GM23338 (cell line): Measurements from ENCODE around the gene CASP3. TPM values are rescaled to one million over a fixed set of nuclear protein-coding genes. Genes with fewer than 3 reads are reported as not detected.

Experiments
- ATAC-seq: fragments of 200-7000 bp; cut with Tn5 transposase; 3 replicates; pipeline ENCODE4 v1.9.1; 2020
- DNase-seq: peaks from one replicate; pipeline ENCODE4 v3.0.0-alpha.2; 2015; ENCODE audit warnings: low spot score
- H2AFZ ChIP-seq: fragments of 200-600 bp; sonication (generic); 2 replicates; pipeline ENCODE4 v1.8.0; 2016; ENCODE audit warnings: antibody characterized with exemption, mild to moderate bottlenecking, moderate library complexity
- H3F3A ChIP-seq: fragments of 200-600 bp; sonication (generic); replicated peaks from 2 replicates; pipeline ENCODE4 v1.8.0; 2017; ENCODE audit warnings: antibody characterized with exemption, mixed run types, low read depth
- H3K27ac ChIP-seq: fragments of 200-600 bp; sonication (generic); 2 replicates; pipeline ENCODE4 v1.6.1; 2016; ENCODE audit warnings: low read depth
- H3K27me3 ChIP-seq: fragments of 200-600 bp; sonication (generic); 2 replicates; pipeline ENCODE4 v1.8.0; 2016; ENCODE audit warnings: mild to moderate bottlenecking, mixed run types, moderate library complexity; ENCODE audit not compliant: insufficient read depth
- H3K36me3 ChIP-seq: fragments of 200-600 bp; sonication (generic); 2 replicates; pipeline ENCODE4 v1.8.0; 2016; ENCODE audit warnings: mild to moderate bottlenecking; ENCODE audit not compliant: insufficient read depth
- H3K4me1 ChIP-seq: fragments of 200-600 bp; sonication (generic); 2 replicates; pipeline ENCODE4 v1.8.0; 2016; ENCODE audit warnings: mild to moderate bottlenecking, moderate library complexity; ENCODE audit not compliant: insufficient read depth
- H3K4me2 ChIP-seq: fragments of 200-600 bp; sonication (generic); 2 replicates; pipeline ENCODE4 v1.7.1; 2017; ENCODE audit warnings: mixed run types
- H3K4me3 ChIP-seq: fragments of 200-600 bp; sonication (generic); 2 replicates; pipeline ENCODE4 v1.6.1; 2016; ENCODE audit warnings: mixed run types
- H3K79me2 ChIP-seq: fragments of 200-600 bp; sonication (generic); replicated peaks from 2 replicates; pipeline ENCODE4 v1.8.0; 2017; ENCODE audit warnings: mild to moderate bottlenecking; ENCODE audit not compliant: insufficient read depth
- H3K9me2 ChIP-seq: fragments of 200-600 bp; sonication (generic); 2 replicates; pipeline ENCODE4 v1.8.0; 2017; ENCODE audit not compliant: insufficient read depth
- H4K20me1 ChIP-seq: fragments of 200-600 bp; sonication (generic); replicated peaks from 2 replicates; pipeline ENCODE4 v1.8.0; 2017; ENCODE audit warnings: mild to moderate bottlenecking; ENCODE audit not compliant: insufficient read depth
- H3K27ac Mint-ChIP-seq: 2 replicates; pipeline ENCODE4 v1.8.0; 2020; ENCODE audit warnings: inconsistent platforms, mild to moderate bottlenecking, moderate library complexity, mixed read lengths
- H3K27me3 Mint-ChIP-seq: 3 replicates; pipeline ENCODE4 v1.8.0; 2022; ENCODE audit warnings: low read depth, mild to moderate bottlenecking, moderate library complexity, mixed read lengths, inconsistent platforms; ENCODE audit not compliant: insufficient read depth, poor library complexity
- H3K36me3 Mint-ChIP-seq: 3 replicates; pipeline ENCODE4 v1.8.0; 2021; ENCODE audit warnings: low read depth, mild to moderate bottlenecking, inconsistent platforms, moderate library complexity, mixed read lengths
- H3K4me1 Mint-ChIP-seq: 3 replicates; pipeline ENCODE4 v1.8.0; 2020; ENCODE audit warnings: mild to moderate bottlenecking, inconsistent platforms, mixed read lengths
- H3K4me3 Mint-ChIP-seq: 3 replicates; pipeline ENCODE4 v1.8.0; 2021; ENCODE audit warnings: moderate library complexity, mild to moderate bottlenecking, inconsistent platforms, mixed read lengths
- H3K9me3 Mint-ChIP-seq: 3 replicates; pipeline ENCODE4 v1.8.0; 2020; ENCODE audit warnings: moderate library complexity, mild to moderate bottlenecking, inconsistent platforms, mixed read lengths
- CREB1 ChIP-seq: fragments of 250-450 bp; sonication (Bioruptor Pico); IDR thresholded peaks from 2 replicates; pipeline ENCODE4 v1.5.0; 2020; ENCODE audit warnings: low read depth, mild to moderate bottlenecking, moderate library complexity
- EZH2 ChIP-seq: fragments of 200-600 bp; sonication (generic); IDR thresholded peaks from one replicate; pipeline ENCODE4 v1.8.0; 2017; ENCODE audit warnings: antibody characterized with exemption, mild to moderate bottlenecking, low read depth; ENCODE audit not compliant: unreplicated experiment
- EZH2phosphoT487 ChIP-seq: fragments of 200-600 bp; sonication (generic); IDR thresholded peaks from one replicate; pipeline ENCODE4 v1.8.1; 2018; ENCODE audit warnings: antibody characterized with exemption; ENCODE audit not compliant: unreplicated experiment
- JUNB ChIP-seq: IDR thresholded peaks from one replicate; pipeline ENCODE4 v1.6.1; 2016; ENCODE audit warnings: antibody characterized with exemption; ENCODE audit not compliant: unreplicated experiment
- NANOG ChIP-seq: IDR thresholded peaks from 2 replicates; pipeline ENCODE4 v1.6.1; 2016; ENCODE audit warnings: antibody characterized with exemption, borderline replicate concordance
- POLR2AphosphoS5 ChIP-seq: IDR thresholded peaks from 2 replicates; pipeline ENCODE4 v1.6.1; 2016; ENCODE audit warnings: antibody characterized with exemption, low read depth
- REST ChIP-seq: IDR thresholded peaks from one replicate; pipeline ENCODE4 v1.6.1; 2018; ENCODE audit warnings: antibody characterized with exemption; ENCODE audit not compliant: unreplicated experiment
- STAT1 ChIP-seq: IDR thresholded peaks from one replicate; pipeline ENCODE4 v1.6.1; 2016; ENCODE audit warnings: antibody characterized with exemption; ENCODE audit not compliant: unreplicated experiment
- ZNF114 ChIP-seq: fragments of 250-450 bp; sonication (Bioruptor Pico); IDR thresholded peaks from 2 replicates; pipeline ENCODE4 v1.5.0; 2020; ENCODE audit warnings: mild to moderate bottlenecking, moderate library complexity
- ZNF331 ChIP-seq: fragments of 250-450 bp; sonication (Bioruptor Pico); IDR thresholded peaks from 2 replicates; pipeline ENCODE4 v1.5.0; 2020; ENCODE audit warnings: low read depth, mild to moderate bottlenecking, moderate library complexity
- polyA plus RNA-seq: library from polyadenylated mRNA; unstranded; fragments of >200 nt; fragmentation: Nextera tagmentation; extraction: Ambion mirVana; gene quantifications from 2 replicates; pipeline ENCODE4 v1.2.1, GENCODE V29; 2016
- total RNA-seq: library from RNA; depleted of rRNA; stranded (reverse); fragments of >200 nt; shearing (Covaris generic); gene quantifications from 2 replicates; pipeline ENCODE4 v1.2.3, GENCODE V29; 2014
- TF ChIP-seq, protein P1 (sequence below), 2 experiments: fragments of 200-600 bp in 1 of 2; sonication (generic) in 1 of 2; conservative IDR thresholded peaks; 2 replicates each; pipeline versions ENCODE4 v1.5.1 to v1.6.1; 2016 to 2017; ENCODE audit warnings: antibody characterized with exemption in 2 of 2, low read depth in 2 of 2, mild to moderate bottlenecking in 2 of 2, moderate library complexity in 1 of 2
- TF ChIP-seq, protein P2 (sequence below): fragments of 250-450 bp; sonication (Bioruptor Pico); IDR thresholded peaks from 2 replicates; pipeline ENCODE4 v1.5.0; 2020; ENCODE audit warnings: mild to moderate bottlenecking, moderate library complexity
- TF ChIP-seq, protein P3 (sequence below): IDR thresholded peaks from 2 replicates; pipeline ENCODE4 v1.6.1; 2016; ENCODE audit warnings: antibody characterized with exemption

The CASP3 gene
- total and polyA plus RNA-seq, 2 experiments from 2014 or later: 50.5 to 84.4 TPM

DNA sequence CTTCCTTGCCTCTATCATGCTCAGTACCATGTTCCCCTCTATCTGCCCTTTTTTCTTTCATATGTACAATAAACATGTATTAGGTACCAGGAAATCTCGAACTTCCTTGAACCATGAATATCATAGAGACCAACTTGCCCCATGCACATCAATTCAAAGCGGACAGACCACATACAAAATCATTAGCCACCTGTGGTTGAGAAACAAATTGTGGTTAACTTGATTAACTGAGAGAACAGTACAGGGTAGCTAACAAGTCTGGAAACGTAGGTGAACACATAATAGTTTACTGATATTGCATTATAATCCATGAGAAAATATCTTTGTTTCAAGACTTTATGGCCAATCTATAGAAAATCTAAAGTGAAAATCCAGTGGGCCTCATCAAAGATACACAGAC, 8.2 kb downstream of the CASP3 start:
- TF ChIP-seq EZH2phosphoT487: no peak
- TF ChIP-seq, protein P1, sequence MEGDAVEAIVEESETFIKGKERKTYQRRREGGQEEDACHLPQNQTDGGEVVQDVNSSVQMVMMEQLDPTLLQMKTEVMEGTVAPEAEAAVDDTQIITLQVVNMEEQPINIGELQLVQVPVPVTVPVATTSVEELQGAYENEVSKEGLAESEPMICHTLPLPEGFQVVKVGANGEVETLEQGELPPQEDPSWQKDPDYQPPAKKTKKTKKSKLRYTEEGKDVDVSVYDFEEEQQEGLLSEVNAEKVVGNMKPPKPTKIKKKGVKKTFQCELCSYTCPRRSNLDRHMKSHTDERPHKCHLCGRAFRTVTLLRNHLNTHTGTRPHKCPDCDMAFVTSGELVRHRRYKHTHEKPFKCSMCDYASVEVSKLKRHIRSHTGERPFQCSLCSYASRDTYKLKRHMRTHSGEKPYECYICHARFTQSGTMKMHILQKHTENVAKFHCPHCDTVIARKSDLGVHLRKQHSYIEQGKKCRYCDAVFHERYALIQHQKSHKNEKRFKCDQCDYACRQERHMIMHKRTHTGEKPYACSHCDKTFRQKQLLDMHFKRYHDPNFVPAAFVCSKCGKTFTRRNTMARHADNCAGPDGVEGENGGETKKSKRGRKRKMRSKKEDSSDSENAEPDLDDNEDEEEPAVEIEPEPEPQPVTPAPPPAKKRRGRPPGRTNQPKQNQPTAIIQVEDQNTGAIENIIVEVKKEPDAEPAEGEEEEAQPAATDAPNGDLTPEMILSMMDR (conservative IDR thresholded peaks at IDR 0.05; ENCODE audit: low read depth in 2 of 2): no peak
- TF ChIP-seq STAT1: no peak
- TF ChIP-seq ZNF331: no peak
- TF ChIP-seq, protein P2, sequence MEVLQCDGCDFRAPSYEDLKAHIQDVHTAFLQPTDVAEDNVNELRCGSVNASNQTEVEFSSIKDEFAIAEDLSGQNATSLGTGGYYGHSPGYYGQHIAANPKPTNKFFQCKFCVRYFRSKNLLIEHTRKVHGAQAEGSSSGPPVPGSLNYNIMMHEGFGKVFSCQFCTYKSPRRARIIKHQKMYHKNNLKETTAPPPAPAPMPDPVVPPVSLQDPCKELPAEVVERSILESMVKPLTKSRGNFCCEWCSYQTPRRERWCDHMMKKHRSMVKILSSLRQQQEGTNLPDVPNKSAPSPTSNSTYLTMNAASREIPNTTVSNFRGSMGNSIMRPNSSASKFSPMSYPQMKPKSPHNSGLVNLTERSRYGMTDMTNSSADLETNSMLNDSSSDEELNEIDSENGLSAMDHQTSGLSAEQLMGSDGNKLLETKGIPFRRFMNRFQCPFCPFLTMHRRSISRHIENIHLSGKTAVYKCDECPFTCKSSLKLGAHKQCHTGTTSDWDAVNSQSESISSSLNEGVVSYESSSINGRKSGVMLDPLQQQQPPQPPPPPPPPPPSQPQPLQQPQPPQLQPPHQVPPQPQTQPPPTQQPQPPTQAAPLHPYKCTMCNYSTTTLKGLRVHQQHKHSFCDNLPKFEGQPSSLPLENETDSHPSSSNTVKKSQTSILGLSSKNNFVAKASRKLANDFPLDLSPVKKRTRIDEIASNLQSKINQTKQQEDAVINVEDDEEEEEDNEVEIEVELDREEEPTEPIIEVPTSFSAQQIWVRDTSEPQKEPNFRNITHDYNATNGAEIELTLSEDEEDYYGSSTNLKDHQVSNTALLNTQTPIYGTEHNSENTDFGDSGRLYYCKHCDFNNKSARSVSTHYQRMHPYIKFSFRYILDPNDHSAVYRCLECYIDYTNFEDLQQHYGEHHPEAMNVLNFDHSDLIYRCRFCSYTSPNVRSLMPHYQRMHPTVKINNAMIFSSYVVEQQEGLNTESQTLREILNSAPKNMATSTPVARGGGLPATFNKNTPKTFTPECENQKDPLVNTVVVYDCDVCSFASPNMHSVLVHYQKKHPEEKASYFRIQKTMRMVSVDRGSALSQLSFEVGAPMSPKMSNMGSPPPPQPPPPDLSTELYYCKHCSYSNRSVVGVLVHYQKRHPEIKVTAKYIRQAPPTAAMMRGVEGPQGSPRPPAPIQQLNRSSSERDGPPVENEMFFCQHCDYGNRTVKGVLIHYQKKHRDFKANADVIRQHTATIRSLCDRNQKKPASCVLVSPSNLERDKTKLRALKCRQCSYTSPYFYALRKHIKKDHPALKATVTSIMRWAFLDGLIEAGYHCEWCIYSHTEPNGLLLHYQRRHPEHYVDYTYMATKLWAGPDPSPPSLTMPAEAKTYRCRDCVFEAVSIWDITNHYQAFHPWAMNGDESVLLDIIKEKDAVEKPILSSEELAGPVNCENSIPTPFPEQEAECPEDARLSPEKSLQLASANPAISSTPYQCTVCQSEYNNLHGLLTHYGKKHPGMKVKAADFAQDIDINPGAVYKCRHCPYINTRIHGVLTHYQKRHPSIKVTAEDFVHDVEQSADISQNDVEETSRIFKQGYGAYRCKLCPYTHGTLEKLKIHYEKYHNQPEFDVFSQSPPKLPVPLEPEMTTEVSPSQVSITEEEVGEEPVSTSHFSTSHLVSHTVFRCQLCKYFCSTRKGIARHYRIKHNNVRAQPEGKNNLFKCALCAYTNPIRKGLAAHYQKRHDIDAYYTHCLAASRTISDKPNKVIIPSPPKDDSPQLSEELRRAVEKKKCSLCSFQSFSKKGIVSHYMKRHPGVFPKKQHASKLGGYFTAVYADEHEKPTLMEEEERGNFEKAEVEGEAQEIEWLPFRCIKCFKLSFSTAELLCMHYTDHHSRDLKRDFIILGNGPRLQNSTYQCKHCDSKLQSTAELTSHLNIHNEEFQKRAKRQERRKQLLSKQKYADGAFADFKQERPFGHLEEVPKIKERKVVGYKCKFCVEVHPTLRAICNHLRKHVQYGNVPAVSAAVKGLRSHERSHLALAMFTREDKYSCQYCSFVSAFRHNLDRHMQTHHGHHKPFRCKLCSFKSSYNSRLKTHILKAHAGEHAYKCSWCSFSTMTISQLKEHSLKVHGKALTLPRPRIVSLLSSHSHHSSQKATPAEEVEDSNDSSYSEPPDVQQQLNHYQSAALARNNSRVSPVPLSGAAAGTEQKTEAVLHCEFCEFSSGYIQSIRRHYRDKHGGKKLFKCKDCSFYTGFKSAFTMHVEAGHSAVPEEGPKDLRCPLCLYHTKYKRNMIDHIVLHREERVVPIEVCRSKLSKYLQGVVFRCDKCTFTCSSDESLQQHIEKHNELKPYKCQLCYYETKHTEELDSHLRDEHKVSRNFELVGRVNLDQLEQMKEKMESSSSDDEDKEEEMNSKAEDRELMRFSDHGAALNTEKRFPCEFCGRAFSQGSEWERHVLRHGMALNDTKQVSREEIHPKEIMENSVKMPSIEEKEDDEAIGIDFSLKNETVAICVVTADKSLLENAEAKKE (CRISPR knock-in tag): no peak
- TF ChIP-seq JUNB: no peak
- no peak for TF ChIP-seq NANOG
- TF ChIP-seq, protein P3, sequence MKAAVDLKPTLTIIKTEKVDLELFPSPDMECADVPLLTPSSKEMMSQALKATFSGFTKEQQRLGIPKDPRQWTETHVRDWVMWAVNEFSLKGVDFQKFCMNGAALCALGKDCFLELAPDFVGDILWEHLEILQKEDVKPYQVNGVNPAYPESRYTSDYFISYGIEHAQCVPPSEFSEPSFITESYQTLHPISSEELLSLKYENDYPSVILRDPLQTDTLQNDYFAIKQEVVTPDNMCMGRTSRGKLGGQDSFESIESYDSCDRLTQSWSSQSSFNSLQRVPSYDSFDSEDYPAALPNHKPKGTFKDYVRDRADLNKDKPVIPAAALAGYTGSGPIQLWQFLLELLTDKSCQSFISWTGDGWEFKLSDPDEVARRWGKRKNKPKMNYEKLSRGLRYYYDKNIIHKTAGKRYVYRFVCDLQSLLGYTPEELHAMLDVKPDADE: no peak
- TF ChIP-seq EZH2: no peak
- no peak for TF ChIP-seq ZNF114 (CRISPR knock-in tag)
- TF ChIP-seq REST: no peak
- TF ChIP-seq CREB1 (CRISPR knock-in tag): no peak
- TF ChIP-seq POLR2AphosphoS5: no peak
- no peak for DNase-seq
- Mint-ChIP-seq H3K4me1 (peaks cover 47% of the 10 kb centered on the region), H3K27ac (no peak overlapping the region), H3K36me3 (peaks cover 56% of the 10 kb centered on the region), H3K27me3 (peaks cover 2% of the 10 kb centered on the region), H3K9me3 (no peaks in the 10 kb centered on the region), H3K4me3 (no peak overlapping the region)
- H3K4me3 ChIP-seq: no peak overlapping the region
- peaks cover 90% of the 10 kb centered on the region for H3K79me2 ChIP-seq
- peaks cover 5% of the 10 kb centered on the region; the same call in 1 of the 2 replicates for H3K36me3 ChIP-seq
- no peak overlapping the region for H3K4me2 ChIP-seq
- no peaks in the 10 kb centered on the region for H3K9me2 ChIP-seq
- no peak overlapping the region for H3K27ac ChIP-seq
- no peaks in the 10 kb centered on the region for H3F3A ChIP-seq
- ATAC-seq: no peak
- H3K27me3 ChIP-seq: no peaks in the 10 kb centered on the region
- H2AFZ ChIP-seq: no peak overlapping the region
- H3K4me1 ChIP-seq: peaks cover 26% of the 10 kb centered on the region
- H4K20me1 ChIP-seq: peaks cover 25% of the 10 kb centered on the region
